HG02852 (cell line): ENCODE measurements around the gene TUBE1.
A peak's percentile ranks its signal among the peaks of the same experiment; 100 is the strongest.
"Not testable (repeated sequence)": the region's sequence is repeated elsewhere in the genome, so short reads cannot be mapped to it uniquely, and the experiment has no call there.

Experiments used
- ATAC-seq: cut with Tn5 transposase; IDR thresholded peaks from one replicate; pipeline ENCODE4 v1.9.1; 2021; ENCODE audit warnings: mild to moderate bottlenecking, moderate library complexity; ENCODE audit not compliant: unreplicated experiment

The TUBE1 gene

GRCh38 chr6:112087136-112087911, at the start of gene TUBE1, which contains the start of gene FAM229B:
TUBE1 (minus strand) TSS chr6:112087482; CDS start chr6:112087434, 48 bp downstream.
FAM229B (plus strand) TSS chr6:112087591; CDS start chr6:112099284, 11,693 bp downstream.
- peak; percentile 98 for ATAC-seq

- ATAC-seq, result no peak
These were observed 43.6 kb upstream of the TUBE1 start for GRCh38 chr6:112130878-112131277.

- no peak for ATAC-seq
These were observed 40.9 kb upstream of the TUBE1 start for GRCh38 chr6:112128208-112128607.

- no peak for ATAC-seq
These were observed 36.7 kb upstream of the TUBE1 start for GRCh38 chr6:112123982-112124381.

GRCh38 chr6:112122756-112123155, 35.5 kb upstream of the TUBE1 start:
- no peak for ATAC-seq

GRCh38 chr6:112118034-112118433, 30.8 kb upstream of the TUBE1 start:
- ATAC-seq, result no peak

- no peak for ATAC-seq
These were observed 30.3 kb upstream of the TUBE1 start for GRCh38 chr6:112117554-112117953.

- no peak for ATAC-seq
These were observed 28.9 kb upstream of the TUBE1 start for GRCh38 chr6:112116221-112116620.

GRCh38 chr6:112114577-112115223, 27.4 kb upstream of the TUBE1 start:
- ATAC-seq, result no peak

GRCh38 chr6:112113918-112114317, 26.6 kb upstream of the TUBE1 start:
- no peak for ATAC-seq

GRCh38 chr6:112113431-112113830, 26.1 kb upstream of the TUBE1 start:
- no peak for ATAC-seq

GRCh38 chr6:112109262-112109661, 22.0 kb upstream of the TUBE1 start:
- ATAC-seq, result no peak

GRCh38 chr6:112106562-112106961, 19.3 kb upstream of the TUBE1 start:
- ATAC-seq, result no peak

- not testable (repeated sequence) for ATAC-seq
These were observed 18.7 kb upstream of the TUBE1 start for GRCh38 chr6:112106026-112106425.

- ATAC-seq, result no peak
These were observed 13.3 kb upstream of the TUBE1 start for GRCh38 chr6:112100561-112100960.

GRCh38 chr6:112096901-112097300, 9.6 kb upstream of the TUBE1 start:
- no peak for ATAC-seq

- ATAC-seq, result no peak
These were observed 634 bp upstream of the TUBE1 start for GRCh38 chr6:112087916-112088315.

- peak; percentile 22 for ATAC-seq
These were observed 542 bp downstream of the TUBE1 start for GRCh38 chr6:112086744-112087135.

GRCh38 chr6:112085286-112086065, 1.8 kb downstream of the TUBE1 start:
- ATAC-seq, result no peak

GRCh38 chr6:112081569-112081968, 5.7 kb downstream of the TUBE1 start:
- no peak for ATAC-seq

GRCh38 chr6:112066606-112067005, 20.7 kb downstream of the TUBE1 start:
- ATAC-seq, result no peak
